Neural cell (in vitro differentiated cells): ENCODE data around the gene KRTAP10-11. TPM values are rescaled to one million over a fixed set of nuclear protein-coding genes. Genes with fewer than 3 reads are reported as not detected.
"Not testable (repeated sequence)": the region's sequence is repeated elsewhere in the genome, so short reads cannot be mapped to it uniquely, and the experiment has no call there.

Experiments used
- H2AFZ ChIP-seq: fragments of 200-600, 300-800 bp; sonication (generic), shearing (Covaris generic); 2 replicates; pipeline ENCODE4 v1.6.0; 2014; ENCODE audit warnings: low read depth, mild to moderate bottlenecking, antibody characterized with exemption, low read length, moderate library complexity
- H3F3A ChIP-seq: fragments of 200-600 bp; shearing (Covaris generic); 2 replicates; pipeline ENCODE4 v1.6.1; 2016; ENCODE audit warnings: mild to moderate bottlenecking, moderate library complexity, mixed read lengths, antibody characterized with exemption, low read length; ENCODE audit not compliant: insufficient read depth, poor library complexity, severe bottlenecking
- H3K27ac ChIP-seq: fragments of 200-600, 300-800 bp; sonication (generic), shearing (Covaris generic); 2 replicates; pipeline ENCODE4 v1.5.1; 2014; ENCODE audit warnings: mild to moderate bottlenecking, low read length, moderate library complexity
- H3K27me3 ChIP-seq: fragments of 300-800, 200-600 bp; sonication (generic), shearing (Covaris generic); 2 replicates; pipeline ENCODE4 v1.6.0; 2014; ENCODE audit warnings: mild to moderate bottlenecking, low read depth, low read length, moderate library complexity; ENCODE audit not compliant: insufficient read depth
- H3K36me3 ChIP-seq: fragments of 300-800, 200-600 bp; sonication (generic), shearing (Covaris generic); 2 replicates; pipeline ENCODE4 v1.5.1; 2014; ENCODE audit warnings: mild to moderate bottlenecking, antibody characterized with exemption, low read length, moderate library complexity; ENCODE audit not compliant: insufficient read depth
- H3K4me2 ChIP-seq: fragments of 300-800, 200-600 bp; sonication (generic), shearing (Covaris generic); 2 replicates; pipeline ENCODE4 v1.6.0; 2014; ENCODE audit warnings: mild to moderate bottlenecking, low read length
- H3K4me3 ChIP-seq: fragments of 300-800, 200-600 bp; sonication (generic), shearing (Covaris generic); 2 replicates; pipeline ENCODE4 v1.5.1; 2014; ENCODE audit warnings: mild to moderate bottlenecking, low read length, moderate library complexity
- H3K79me2 ChIP-seq: fragments of 200-600 bp; shearing (Covaris generic); replicated peaks from 2 replicates; pipeline ENCODE4 v1.6.0; 2014; ENCODE audit warnings: mild to moderate bottlenecking, low read length, moderate library complexity; ENCODE audit not compliant: insufficient read depth
- H3K9ac ChIP-seq: fragments of 300-800, 200-600 bp; sonication (generic), shearing (Covaris generic); 2 replicates; pipeline ENCODE4 v1.6.1; 2016; ENCODE audit warnings: mild to moderate bottlenecking, low read length, mixed read lengths
- H3K9me2 ChIP-seq: fragments of 200-600 bp; shearing (Covaris generic); 2 replicates; pipeline ENCODE4 v1.6.1; 2016; ENCODE audit warnings: mild to moderate bottlenecking, low read length, mixed read lengths; ENCODE audit not compliant: insufficient read depth
- H3K9me3 ChIP-seq: fragments of 200-600, 300-800 bp; sonication (generic), shearing (Covaris generic); 2 replicates; pipeline ENCODE4 v1.6.1; 2016; ENCODE audit warnings: mild to moderate bottlenecking, mixed run types, low read length, moderate library complexity, mixed read lengths
- H4K20me1 ChIP-seq: fragments of 200-600 bp; shearing (Covaris generic); 2 replicates; pipeline ENCODE4 v1.6.1; 2016; ENCODE audit warnings: mild to moderate bottlenecking, mixed run types; ENCODE audit not compliant: insufficient read depth
- EZH2 ChIP-seq: fragments of 200-600, 300-800 bp; shearing (Covaris generic), sonication (generic); IDR thresholded peaks from 2 replicates; pipeline ENCODE4 v1.6.1; 2014; ENCODE audit warnings: antibody characterized with exemption, low read length, borderline replicate concordance, mild to moderate bottlenecking; ENCODE audit not compliant: insufficient read depth, poor library complexity, severe bottlenecking
- REST ChIP-seq: IDR thresholded peaks from 2 replicates; pipeline ENCODE4 v1.6.1; 2012; ENCODE audit warnings: borderline replicate concordance
- SMC3 ChIP-seq: fragments of 450-650 bp; conservative IDR thresholded peaks from 2 replicates; pipeline ENCODE4 v1.6.1; 2014; ENCODE audit warnings: antibody characterized with exemption, mild to moderate bottlenecking, moderate library complexity; ENCODE audit not compliant: poor library complexity
- TAF1 ChIP-seq: IDR thresholded peaks from 2 replicates; pipeline ENCODE4 v1.6.1; 2012; ENCODE audit warnings: low read depth
- polyA plus RNA-seq: library from polyadenylated mRNA; depleted of rRNA; stranded (reverse); fragments of >200 nt; gene quantifications from 2 replicates; pipeline ENCODE4 v1.2.3, GENCODE V29; 2014
- TF ChIP-seq, protein P1 (sequence below): fragments of 450-650 bp; IDR thresholded peaks from 2 replicates; pipeline ENCODE4 v1.5.1; 2014; ENCODE audit warnings: antibody characterized with exemption, mild to moderate bottlenecking, moderate library complexity; ENCODE audit not compliant: poor library complexity, severe bottlenecking

The KRTAP10-11 gene
- polyA plus RNA-seq, 1 donor from 2014 or later = not detected

GRCh38 chr21:44599264-44600029, 46.8 kb upstream of the KRTAP10-11 start:
- Histone ChIP-seq H3K9me2 (no peaks in the 10 kb centered on the region), H3K36me3 (no peaks in the 10 kb centered on the region), H3F3A (no peaks in the 10 kb centered on the region), H3K4me2 (no peak overlapping the region), H3K27ac (no peak overlapping the region), H4K20me1 (no peaks in the 10 kb centered on the region), H2AFZ (no peak overlapping the region), H3K9me3 (peaks cover 4% of the 10 kb centered on the region), H3K27me3 (no peaks in the 10 kb centered on the region), H3K79me2 (no peaks in the 10 kb centered on the region), H3K9ac (no peak overlapping the region), H3K4me3 (no peak overlapping the region)
- TF ChIP-seq, protein P1, sequence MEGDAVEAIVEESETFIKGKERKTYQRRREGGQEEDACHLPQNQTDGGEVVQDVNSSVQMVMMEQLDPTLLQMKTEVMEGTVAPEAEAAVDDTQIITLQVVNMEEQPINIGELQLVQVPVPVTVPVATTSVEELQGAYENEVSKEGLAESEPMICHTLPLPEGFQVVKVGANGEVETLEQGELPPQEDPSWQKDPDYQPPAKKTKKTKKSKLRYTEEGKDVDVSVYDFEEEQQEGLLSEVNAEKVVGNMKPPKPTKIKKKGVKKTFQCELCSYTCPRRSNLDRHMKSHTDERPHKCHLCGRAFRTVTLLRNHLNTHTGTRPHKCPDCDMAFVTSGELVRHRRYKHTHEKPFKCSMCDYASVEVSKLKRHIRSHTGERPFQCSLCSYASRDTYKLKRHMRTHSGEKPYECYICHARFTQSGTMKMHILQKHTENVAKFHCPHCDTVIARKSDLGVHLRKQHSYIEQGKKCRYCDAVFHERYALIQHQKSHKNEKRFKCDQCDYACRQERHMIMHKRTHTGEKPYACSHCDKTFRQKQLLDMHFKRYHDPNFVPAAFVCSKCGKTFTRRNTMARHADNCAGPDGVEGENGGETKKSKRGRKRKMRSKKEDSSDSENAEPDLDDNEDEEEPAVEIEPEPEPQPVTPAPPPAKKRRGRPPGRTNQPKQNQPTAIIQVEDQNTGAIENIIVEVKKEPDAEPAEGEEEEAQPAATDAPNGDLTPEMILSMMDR = no peak
- no peak for TF ChIP-seq TAF1
- TF ChIP-seq SMC3 = no peak
- TF ChIP-seq EZH2 = no peak
- no peak for TF ChIP-seq REST

DNA sequence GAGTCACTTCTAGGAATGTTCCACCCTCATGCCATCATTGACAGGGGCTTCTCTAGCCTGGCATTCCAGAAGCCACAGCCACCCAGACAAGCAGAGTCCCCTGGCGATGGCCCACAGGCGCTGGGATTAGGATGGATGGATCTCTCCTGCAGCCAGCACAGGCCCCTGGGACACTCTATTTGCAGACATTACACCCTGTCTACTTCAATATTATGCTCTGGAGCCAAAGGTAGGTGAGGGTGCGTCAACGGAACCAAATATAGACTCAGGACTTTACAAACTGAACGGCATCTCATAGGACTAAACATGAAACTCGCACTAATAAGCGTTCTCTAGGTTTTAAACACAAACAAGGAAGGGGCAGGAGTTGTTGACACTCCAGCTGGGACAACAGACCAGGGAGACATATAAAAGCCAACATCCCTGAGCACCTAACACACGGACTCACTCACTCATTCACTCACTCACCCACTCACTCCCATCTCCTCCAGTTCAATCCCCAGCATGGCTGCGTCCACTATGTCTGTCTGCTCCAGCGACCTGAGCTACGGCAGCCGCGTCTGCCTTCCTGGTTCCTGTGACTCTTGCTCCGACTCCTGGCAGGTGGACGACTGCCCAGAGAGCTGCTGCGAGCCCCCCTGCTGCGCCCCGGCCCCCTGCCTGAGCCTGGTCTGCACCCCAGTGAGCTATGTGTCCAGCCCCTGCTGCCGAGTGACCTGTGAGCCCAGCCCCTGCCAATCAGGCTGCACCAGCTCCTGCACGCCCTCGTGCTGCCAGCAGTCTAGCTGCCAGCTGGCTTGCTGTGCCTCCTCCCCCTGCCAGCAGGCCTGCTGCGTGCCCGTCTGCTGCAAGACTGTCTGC, 45.9 kb upstream of the KRTAP10-11 start, which contains the start of gene KRTAP10-7:
Gene KRTAP10-7 (plus strand): TSS at position 480 of the 861 bp plus-strand sequence. CDS start 25 bp downstream, at position 505.
- H3K4me2 ChIP-seq, H3K9ac ChIP-seq, H3K9me2 ChIP-seq, H3K36me3 ChIP-seq, H3K4me3 ChIP-seq, H3K79me2 ChIP-seq, H3K9me3 ChIP-seq, H4K20me1 ChIP-seq, H2AFZ ChIP-seq, H3K27ac ChIP-seq, H3F3A ChIP-seq, H3K27me3 ChIP-seq: not testable (repeated sequence)

- H3K79me2 ChIP-seq, H3K9me2 ChIP-seq, H4K20me1 ChIP-seq, H3K9ac ChIP-seq, H3K36me3 ChIP-seq, H2AFZ ChIP-seq, H3K27me3 ChIP-seq, H3K4me2 ChIP-seq, H3K9me3 ChIP-seq, H3F3A ChIP-seq, H3K27ac ChIP-seq, H3K4me3 ChIP-seq: not testable (repeated sequence)
Measured at GRCh38 chr21:44601091-44601490, 45.1 kb upstream of the KRTAP10-11 start.
